Gastrocnemius medialis (tissue), 4 donors: ENCODE results near the gene FAM209A.

Source experiments
- CTCF ChIP-seq, 5 experiments: fragments of 450-650 bp in 3 of 5; fragments of 200-600 bp in 2 of 5; sonication (generic) in 2 of 5; IDR thresholded peaks in 4 of 5; conservative IDR thresholded peaks in 1 of 5; 1 replicate in 4 of 5; 2 replicates in 1 of 5; pipeline ENCODE4 v1.5.1; 2016 to 2019; ENCODE audit warnings: antibody characterized with exemption in 5 of 5, mild to moderate bottlenecking in 3 of 5, moderate library complexity in 3 of 5
- POLR2A ChIP-seq, 2 donors: fragments of 450-650 bp; IDR thresholded peaks; one replicate each; pipeline ENCODE4 v1.6.1; 2017; ENCODE audit warnings: antibody characterized with exemption in 2 of 2, mild to moderate bottlenecking in 2 of 2, moderate library complexity in 2 of 2

- TF ChIP-seq CTCF (IDR thresholded peaks at IDR 0.05 in 4 of 5, conservative IDR thresholded peaks at IDR 0.05 in 1 of 5) (no peak), POLR2A (IDR thresholded peaks at IDR 0.05) (no peak)
Measured at GRCh38 chr20:56519551-56519950, 5.0 kb upstream of the FAM209A start.
